GM19239 (cell line): ENCODE results near the gene PRCD.

ENCODE experiments used
- DNase-seq: peaks from one replicate; pipeline ENCODE4 v3.0.0; 2011; ENCODE audit warnings: low spot score; ENCODE audit not compliant: insufficient read length
- FAIRE-seq: peaks from 2 replicates; lab custom pipeline; 2011; peaks lifted over from hg19 to GRCh38; lab: Jason Lieb, UNC

The PRCD gene

DNA sequence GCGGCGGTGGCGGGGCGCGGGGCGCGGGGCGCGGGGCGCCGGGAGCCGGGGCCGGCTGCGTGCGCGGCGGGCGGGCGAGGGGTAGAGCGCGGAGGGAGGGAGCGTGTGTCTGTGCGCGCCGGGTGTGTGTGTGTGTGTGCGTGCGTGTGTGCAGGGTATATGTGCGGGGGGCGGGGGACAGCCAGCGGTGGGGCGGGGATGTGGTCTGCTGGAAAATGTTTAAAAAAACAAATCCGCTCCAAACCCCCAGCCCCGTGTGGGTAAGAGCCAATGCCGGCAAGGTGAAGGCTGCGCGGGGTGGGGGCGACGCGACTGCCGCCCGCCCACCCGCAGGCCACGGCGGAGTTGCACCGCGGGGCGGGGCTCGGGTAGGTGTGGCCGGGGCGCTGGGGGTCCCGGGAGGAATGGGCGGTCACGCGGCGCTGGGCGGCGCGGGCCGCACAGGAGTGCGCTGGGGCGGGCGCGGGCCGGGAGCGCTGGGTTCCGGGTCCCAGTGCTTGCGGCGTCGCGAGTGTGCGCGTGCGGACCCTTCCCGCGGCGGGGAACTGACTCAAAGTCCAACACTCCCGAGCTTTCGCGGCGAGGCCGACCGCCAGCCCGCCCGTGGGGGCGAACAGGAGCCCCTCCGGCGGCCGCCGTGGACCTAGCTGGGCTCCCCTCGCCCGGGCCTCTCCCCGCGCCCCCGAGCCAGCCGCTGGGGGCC is 2.1 kb upstream of the PRCD start, which contains the start of gene CYGB:
TSS of gene CYGB (minus strand) at position 132 of the 703 bp plus-strand sequence. CDS start 167 bp downstream, outside the sequence.
- FAIRE-seq = no peak

DNA sequence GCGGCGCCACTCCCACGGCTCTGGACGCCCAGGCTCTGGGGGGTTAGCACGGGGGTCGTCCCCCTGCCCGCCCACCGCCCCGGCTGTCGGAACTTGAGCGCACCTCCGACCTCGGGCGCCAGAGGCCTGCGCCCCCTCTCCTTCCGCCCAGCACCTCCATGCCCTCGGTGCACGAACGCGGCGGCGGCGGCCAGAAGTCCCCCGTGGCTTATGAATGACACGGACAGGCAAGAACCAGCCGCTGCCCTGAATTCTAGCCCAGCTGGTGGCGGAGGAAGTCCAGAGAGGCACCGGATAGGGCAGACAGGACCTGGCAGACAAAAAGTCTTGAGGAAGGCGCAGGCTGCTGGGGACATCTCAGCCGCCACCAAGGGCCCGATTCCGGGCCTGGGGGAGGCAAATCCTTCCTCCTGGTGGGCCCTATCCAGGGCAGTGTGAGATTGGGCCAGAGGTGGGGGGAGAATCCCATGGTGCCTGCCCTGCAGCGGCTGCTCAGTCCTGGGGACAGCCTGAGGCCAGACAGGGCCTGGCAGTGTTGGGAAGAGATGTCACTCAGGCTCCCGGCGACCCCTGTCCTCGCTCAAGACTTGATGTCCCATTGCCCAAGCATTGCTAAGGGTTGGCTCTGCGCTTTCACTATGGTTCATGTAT is 1.4 kb upstream of the PRCD start:
- DNase-seq (no peak), FAIRE-seq (no peak)

More for the DNA sequence above, 2.1 kb upstream of the PRCD start, which contains the start of gene CYGB:
- no peak for DNase-seq

GRCh38 chr17:76538941-76539570 is 788 bp upstream of the PRCD start:
- FAIRE-seq (no peak), DNase-seq (no peak)

DNA sequence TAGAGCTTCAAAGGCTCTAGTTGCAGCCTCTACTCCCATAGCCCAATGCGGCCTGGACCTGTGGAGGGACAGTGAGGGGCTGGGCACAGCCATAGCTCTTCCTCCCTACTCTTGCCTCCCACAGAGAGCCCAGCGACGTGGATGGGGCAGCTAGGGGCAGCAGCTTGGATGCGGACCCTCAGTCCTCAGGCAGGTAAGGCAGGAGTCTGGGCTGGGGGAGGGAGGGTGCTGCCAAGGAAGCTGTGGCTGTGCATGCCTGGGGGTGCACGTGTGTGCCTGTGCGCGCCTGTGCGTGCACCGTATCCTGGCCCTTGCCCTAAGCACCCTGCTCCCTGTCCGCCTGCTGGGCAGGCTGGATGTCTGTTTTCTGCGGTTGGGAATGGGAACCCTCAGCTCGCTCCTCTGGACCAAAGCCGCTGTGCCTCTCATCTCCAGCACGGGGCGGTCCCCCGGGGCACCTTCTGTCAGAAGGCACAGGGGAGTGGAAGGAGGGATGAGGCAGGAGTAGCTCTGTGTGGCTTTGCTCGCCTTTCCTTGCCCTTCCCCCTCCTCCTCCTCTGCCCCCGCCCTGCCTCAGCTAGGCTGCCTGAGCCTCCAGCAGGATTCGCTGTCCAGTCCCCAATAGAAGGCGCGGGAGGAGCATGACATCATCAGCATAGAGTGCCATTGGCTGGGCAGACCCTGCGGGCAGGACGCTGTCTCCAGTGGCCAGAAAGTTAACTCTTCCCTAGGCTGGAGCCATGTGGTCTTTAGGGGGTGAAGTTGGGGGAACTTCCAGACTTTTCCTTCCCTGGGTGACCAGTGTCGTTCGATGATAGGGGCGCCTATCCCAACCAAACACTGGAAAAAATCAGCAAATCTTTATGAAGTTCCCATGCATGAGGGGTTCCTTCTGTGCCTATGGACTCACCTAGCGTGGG is 797 bp downstream of the PRCD start:
- DNase-seq (peak; percentile 85), FAIRE-seq (no peak)

DNA sequence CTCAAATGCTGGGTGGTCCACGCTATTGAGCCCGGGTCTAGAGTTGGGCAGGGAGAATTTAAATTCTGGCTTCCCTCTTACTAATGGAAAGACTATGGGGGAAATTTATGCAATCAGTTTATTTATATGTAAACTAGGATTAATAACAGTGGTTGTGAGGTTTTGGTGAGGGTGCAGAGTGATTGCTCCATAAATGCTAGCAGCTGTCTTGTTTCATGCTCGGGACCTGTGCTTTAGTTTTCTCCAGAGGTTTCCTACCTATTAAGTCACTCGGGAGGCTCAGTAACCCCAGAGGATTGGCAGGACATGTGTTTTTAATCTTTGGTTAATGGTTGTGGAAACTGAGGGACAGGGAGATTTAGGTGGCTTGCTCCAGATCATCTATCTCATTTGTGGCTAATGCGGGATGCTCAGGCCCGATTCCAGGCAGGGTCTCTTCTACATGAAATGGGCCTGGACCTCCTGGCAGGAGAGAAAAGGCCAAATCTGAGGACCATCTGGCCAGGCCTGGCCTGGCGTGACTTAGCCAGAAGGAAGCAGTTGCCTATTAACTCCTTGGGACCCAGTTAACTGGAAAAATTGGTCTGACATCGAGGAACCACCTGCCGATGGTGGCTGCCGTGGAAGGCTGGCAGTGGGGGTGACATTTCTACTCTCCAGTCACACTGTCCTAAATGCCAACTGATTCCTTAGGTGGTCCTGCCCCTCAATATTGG is 2.1 kb downstream of the PRCD start:
- DNase-seq (no peak), FAIRE-seq (no peak)

GRCh38 chr17:76542566-76542971 is 2.7 kb downstream of the PRCD start:
- no peak for DNase-seq
- no peak for FAIRE-seq

DNA sequence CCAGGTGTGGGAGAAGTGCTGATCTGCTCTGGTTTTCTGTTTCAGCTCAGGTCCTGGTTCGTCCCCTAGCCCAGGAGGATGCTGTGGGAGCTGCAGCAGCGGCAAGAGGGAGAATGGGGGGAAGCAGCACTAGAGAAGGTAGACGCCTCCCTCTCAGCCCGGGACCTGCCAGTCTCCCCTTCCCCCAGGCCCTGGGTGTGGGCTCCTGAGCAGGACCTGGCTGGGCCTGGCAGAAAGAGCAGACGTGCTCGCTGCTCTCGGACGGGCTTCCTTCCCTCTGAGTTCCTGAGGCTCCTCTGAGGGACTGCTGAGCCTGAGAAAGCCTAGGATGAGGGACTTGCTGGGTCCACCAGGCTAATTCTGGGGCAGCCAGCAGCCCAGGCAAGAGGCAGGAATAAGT is 3.1 kb downstream of the PRCD start:
- DNase-seq (no peak), FAIRE-seq (no peak)

GRCh38 chr17:76543482-76543825 is 3.6 kb downstream of the PRCD start:
- FAIRE-seq (no peak), DNase-seq (no peak)

GRCh38 chr17:76543826-76544545 is 4.1 kb downstream of the PRCD start:
- no peak for FAIRE-seq
- DNase-seq = no peak

DNA sequence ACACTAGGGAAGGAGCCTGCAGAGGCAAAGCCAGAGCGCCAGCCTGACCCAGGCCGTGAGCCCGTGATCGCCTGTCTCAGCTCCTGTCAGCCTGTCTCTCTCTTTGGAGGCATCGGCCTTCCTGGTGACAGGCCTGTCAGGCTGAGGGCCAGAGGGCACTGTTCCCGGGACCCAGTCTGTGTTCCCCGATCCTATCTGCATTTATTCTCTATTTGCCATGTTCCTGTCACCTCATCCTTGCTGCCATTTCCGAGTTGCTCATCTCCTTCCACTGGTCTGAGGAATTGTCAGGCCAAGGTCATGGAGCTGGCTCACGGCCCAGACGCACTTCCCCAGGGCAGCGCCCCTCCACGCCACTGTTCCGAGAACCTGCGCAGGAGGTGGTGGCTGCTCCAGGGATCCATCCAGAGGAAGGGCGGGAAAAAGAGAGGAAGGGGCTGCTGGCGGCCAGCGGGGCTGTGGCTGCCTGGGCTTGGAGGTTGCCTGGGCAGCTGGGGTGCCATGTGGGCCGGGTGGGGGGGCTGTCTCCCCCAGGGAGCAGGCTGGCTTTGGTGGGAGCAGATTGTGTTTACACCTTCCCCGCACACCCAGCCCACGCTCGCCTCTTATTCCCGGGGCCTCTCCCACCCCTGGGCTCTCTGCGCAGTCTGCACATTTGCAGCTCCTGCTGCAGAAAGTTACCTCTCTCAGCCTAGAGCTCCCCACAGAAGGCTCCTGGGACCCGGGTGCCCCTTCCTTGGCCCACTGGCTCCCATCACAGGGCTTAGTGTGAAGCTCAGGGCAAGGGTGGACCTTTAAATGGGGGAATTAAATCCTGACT is 4.9 kb downstream of the PRCD start:
- no peak for DNase-seq
- FAIRE-seq = no peak

GRCh38 chr17:76545918-76546555 is 6.2 kb downstream of the PRCD start:
- no peak for FAIRE-seq
- no peak for DNase-seq

DNA sequence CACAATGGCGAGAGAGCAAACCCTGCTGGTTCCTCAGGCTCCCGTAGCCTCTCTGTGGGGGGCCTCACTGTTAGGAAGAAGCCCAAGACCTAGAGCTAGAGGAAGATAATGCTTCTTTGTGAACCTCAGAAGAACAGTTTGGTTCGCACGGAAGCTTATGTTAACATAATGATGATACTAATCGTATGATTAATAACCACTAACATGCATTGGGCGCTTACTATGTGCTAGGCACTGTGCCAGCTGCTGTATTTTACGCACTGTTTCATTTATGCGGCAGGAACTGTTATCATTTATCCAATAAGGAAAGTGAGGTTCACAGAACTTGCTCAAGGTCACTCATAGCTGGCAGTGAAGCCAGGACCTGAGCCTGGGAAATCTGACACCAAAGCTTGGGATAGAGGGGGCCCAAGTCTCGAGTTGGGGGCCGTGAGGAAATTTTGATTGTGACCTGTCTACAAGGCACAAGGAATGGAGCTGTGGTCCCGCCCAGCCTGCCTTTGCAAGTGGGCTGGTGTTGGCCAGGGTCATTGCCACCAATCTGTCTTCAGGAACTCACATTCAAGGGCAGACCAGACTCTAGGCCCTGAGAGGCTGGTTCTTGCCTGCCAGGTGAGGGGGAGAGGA is 6.8 kb downstream of the PRCD start:
- DNase-seq (no peak), FAIRE-seq (no peak)

- FAIRE-seq (peak; percentile 61), DNase-seq (no peak)
These were observed 7.4 kb downstream of the PRCD start for GRCh38 chr17:76547183-76547641.

GRCh38 chr17:76547642-76548202 is 7.9 kb downstream of the PRCD start:
- DNase-seq (no peak), FAIRE-seq (no peak)

DNA sequence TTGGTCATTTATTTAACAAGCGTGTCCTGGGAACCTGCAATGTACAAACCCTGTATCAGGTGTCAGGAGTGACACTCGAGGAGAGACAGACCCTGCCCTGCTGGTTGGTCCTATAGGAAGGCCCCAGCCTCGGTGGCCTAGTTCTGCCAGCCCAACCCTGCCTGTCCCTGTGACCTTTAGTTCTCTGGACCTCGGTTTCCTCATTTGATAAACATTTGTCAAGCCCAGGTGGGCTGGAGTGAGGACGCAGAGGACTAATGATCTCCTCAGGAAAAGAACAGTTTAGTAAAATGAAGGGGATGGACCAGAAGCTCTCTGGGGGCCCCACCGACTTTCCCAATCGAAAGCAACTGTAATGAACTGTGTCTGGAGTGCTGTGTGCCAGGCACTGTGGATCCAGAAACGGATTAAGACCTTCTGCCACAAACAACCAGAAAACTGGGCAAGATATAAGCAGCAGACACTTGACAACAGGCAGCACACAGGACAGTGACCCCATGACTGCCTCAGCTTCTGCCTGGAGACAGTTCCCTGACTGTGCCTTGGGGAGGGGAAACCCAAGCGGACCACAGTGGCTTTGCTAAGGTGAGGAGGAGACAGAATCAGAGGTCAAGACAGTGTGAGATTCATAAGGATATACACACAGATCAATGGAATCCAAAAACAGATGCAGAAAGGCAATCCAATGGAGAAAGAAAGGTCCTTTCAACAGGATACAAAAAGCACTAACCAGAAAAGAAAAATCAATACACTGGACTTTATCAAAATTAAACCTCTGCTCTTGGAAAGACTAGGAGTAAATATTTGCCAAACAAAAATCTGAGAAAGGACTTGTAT is 8.8 kb downstream of the PRCD start:
- DNase-seq (no peak), FAIRE-seq (no peak)

GRCh38 chr17:76549215-76549518 is 9.3 kb downstream of the PRCD start:
- FAIRE-seq (no peak), DNase-seq (no peak)
